Islet of Langerhans (tissue), 1 donor: Measurements from ENCODE around the gene ZNF516.
"Not testable (repeated sequence)": the region's sequence is repeated elsewhere in the genome, so short reads cannot be mapped to it uniquely, and the experiment has no call there.

ENCODE experiments used
- FAIRE-seq: peaks from one replicate; lab custom pipeline; 2011; peaks lifted over from hg19 to GRCh38; lab: Jason Lieb, UNC

ZNF516 gene

GRCh38 chr18:76490033-76490432 is 5.0 kb downstream of the ZNF516 start:
- no peak for FAIRE-seq

GRCh38 chr18:76489081-76489480 is 6.0 kb downstream of the ZNF516 start:
- FAIRE-seq, result no peak

- no peak for FAIRE-seq
These were observed 6.9 kb downstream of the ZNF516 start for GRCh38 chr18:76488190-76488589.

DNA sequence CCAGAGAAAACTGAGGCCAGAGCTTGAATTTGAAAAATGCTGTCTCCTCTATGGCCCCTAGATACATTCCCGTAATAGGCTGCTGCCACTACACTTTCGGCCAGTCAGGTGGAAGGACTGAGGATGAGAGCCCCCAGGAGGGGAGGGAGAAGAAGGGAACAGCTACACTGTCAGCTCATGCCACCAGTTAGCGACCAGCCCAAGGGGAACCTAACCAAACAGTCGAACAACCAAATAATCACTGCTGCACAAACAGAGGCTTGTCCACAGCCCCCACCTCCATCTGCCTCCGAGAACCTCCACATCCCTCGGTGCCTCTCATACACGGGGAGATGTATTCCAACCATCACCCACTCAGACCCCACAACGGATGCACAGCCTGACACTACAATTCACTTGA is 7.3 kb downstream of the ZNF516 start:
- no peak for FAIRE-seq

DNA sequence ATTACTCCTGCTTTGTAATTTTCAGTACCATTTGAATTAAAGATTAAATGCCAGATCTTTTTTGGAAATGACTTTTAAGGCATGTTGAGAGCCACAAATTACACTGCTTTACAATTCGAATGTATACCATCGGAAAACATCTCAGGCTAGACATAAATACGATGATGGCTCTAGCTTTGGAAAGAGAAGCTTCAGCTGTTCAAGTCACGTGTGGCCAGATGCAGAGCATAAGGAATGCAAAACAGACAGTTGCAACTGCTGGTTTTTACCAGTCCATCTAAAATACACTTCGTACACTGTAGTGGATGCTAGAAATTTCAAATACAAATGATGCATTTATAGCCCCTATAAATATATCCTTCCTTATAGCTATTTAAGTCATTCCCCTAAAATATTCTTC is 8.0 kb downstream of the ZNF516 start:
- FAIRE-seq, result no peak

- peak; percentile 66 for FAIRE-seq
These were observed 8.5 kb downstream of the ZNF516 start for GRCh38 chr18:76486574-76486973.

DNA sequence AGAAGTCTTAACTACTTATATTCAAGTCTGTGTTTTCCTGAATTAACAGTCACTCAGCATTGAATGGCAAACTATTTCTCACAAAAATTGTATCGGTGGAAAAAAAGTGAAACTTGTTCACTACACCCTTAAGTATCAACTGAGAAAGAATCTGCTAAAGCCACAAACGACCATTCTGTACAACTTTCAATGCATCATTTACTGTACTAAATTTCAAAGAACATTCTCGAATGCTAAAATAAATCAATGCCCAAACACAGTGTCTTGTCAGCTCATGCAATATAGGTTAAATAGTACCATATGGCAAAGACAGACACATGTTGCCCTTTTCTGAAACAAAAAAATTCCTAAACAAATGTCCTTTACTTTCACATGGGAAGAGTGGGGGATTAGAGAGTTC is 9.0 kb downstream of the ZNF516 start:
- no peak for FAIRE-seq

DNA sequence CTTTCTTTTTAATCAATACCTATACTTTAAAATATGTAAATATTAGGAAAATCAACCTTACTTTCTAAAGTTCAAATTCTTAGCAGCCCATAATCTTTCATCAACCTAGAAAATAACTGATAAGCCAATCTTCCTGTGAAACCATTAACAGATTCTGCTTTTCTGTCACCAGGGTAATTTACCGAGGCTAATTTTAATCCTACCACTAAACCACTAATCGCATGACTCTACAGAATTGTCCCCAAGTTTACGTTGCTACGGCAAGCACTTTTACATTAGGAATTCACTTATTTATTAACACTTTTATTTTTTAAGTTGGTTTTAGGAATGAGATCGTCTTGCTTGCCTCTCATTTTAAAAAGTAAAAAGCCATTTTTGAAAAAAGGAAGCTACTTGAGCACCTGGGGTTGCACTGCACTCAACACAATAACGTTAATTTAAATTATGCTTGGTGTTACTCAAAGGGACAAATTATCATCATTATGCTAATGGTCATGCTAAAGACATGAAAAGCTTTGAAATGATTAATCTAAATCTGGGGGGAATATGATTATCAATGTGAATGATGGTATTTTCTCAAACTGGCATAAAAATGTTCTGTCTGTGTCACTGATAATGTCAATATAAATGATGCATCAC is 10.2 kb downstream of the ZNF516 start:
- peak; percentile 97 for FAIRE-seq

DNA sequence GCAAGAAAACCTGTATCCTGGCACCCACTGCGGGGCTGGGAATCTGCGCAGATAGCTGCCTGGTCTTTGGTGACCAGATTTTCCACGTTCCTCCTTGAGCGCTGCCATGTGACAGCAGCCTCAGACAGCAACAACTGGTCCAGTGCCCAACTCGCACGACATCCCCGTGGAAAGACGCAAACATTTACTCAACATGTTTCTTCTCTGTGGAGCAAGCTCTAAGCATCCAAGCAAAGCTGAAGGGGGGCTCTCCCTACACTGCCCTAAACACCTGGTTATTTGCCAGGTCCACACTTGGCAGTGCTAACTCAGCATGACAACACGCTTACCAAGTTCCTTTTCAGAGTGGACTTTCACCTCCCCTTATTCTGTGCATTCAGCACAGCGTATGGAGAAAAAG is 11.3 kb downstream of the ZNF516 start:
- FAIRE-seq, result peak; percentile 49

DNA sequence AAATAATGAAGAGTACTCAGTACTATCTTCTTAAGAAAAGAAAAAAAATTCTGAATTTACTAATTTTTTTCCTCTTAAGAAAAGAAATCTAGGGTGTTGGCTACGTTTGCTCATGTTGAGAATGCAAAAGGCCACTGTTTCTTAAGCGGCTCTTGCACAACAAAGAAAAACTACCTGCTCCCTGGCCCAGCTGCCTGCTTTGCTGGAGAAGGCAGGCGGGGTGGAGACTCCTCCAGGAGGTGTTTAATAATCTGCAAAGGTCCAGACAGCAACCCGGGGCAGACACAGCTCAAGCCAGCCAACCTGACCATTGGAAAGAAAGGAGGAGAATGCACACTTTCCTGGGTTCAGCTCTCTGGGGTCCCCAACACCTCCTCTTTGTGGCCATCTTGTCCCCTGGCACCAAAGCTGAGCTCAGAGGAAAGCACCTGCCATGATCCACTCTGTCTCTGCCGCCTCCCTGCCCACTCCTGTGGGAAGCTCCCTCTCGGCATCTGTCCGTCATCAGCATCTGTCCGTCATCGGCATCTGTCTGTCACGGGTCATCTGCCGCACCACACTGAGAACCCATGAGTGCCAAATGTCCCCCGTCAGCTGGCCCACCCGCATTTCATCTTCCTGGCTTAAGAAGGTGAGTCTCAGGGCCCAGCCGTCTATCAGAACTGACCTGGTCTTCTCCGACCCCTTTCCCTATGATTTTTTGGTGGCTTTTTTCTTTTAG is 11.9 kb downstream of the ZNF516 start:
- FAIRE-seq, result no peak

GRCh38 chr18:76482267-76482666 is 12.8 kb downstream of the ZNF516 start:
- no peak for FAIRE-seq

GRCh38 chr18:76480913-76481312 is 14.1 kb downstream of the ZNF516 start:
- FAIRE-seq, result no peak

- no peak for FAIRE-seq
These were observed 15.4 kb downstream of the ZNF516 start for GRCh38 chr18:76479351-76480238.

- FAIRE-seq, result peak; percentile 95
These were observed 18.1 kb downstream of the ZNF516 start for GRCh38 chr18:76476665-76477561.

- FAIRE-seq, result no peak
These were observed 19.4 kb downstream of the ZNF516 start for GRCh38 chr18:76475450-76476194.

- peak; percentile 81 for FAIRE-seq
These were observed 20.2 kb downstream of the ZNF516 start for GRCh38 chr18:76474824-76475223.

DNA sequence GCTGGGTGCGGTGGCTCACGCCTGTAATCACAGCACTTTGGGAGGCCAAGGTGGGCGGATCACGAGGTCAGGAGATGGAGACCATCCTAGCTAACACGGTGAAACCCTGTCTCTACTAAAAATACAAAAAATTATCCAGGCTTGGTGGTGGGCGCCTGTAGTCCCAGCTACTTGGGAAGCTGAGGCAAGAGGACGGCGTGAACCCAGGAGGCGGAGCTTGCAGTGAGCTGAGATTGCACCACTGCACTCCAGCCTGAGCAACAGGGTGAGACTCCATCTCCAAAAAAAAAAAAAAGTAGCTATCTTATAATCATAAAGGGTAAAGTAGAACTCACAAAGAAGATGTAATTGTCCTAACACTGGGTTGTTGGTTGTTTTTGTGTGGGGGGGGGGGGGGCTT is 21.5 kb downstream of the ZNF516 start:
- FAIRE-seq, result not testable (repeated sequence)

GRCh38 chr18:76472829-76473228 is 22.2 kb downstream of the ZNF516 start:
- FAIRE-seq, result no peak

- FAIRE-seq, result no peak
These were observed 23.4 kb downstream of the ZNF516 start for GRCh38 chr18:76471593-76471992.

- no peak for FAIRE-seq
These were observed 26.4 kb downstream of the ZNF516 start for GRCh38 chr18:76468345-76469304.
